AG04450 (cell line): ENCODE results near the gene PERP. TPM values are rescaled to one million over a fixed set of nuclear protein-coding genes. Genes with fewer than 3 reads are reported as not detected.

ENCODE experiments used
- CTCF ChIA-PET: fragments of 300-600, 350-600 bp; formaldehyde crosslinking; extraction: SDS; loops from one replicate; lab custom pipeline; 2022; ENCODE audit warnings: antibody characterized with exemption, inconsistent platforms; lab: Charles Lee
- POLR2A ChIA-PET: fragments of 350-600 bp; formaldehyde crosslinking; extraction: SDS; loops from one replicate; lab custom pipeline; 2021; ENCODE audit warnings: antibody characterized with exemption, inconsistent platforms; lab: Yijun Ruan, JAX
- DNase-seq: peaks from one replicate; pipeline ENCODE4 v3.0.0-alpha.2; 2011; ENCODE audit warnings: low read depth, low spot score
- H3K27ac ChIP-seq: one replicate; pipeline ENCODE4 v1.5.1; 2012; ENCODE audit warnings: low read depth, low read length, control low read depth
- H3K27me3 ChIP-seq: one replicate; pipeline ENCODE4 v1.6.0; 2012; ENCODE audit warnings: low read length; ENCODE audit not compliant: control insufficient read depth, insufficient read depth
- H3K4me3 ChIP-seq: 2 replicates; pipeline ENCODE4 v1.5.1; 2011; ENCODE audit warnings: mild to moderate bottlenecking, low read depth, low read length, control low read depth
- H3K9me3 ChIP-seq: 2 replicates; pipeline ENCODE4 v1.5.1; 2012; ENCODE audit warnings: low read length; ENCODE audit not compliant: control insufficient read depth, insufficient read depth
- polyA plus RNA-seq: library from polyadenylated mRNA; depleted of rRNA; stranded (reverse); fragments of >200 nt; gene quantifications from 2 replicates; pipeline ENCODE4 v1.2.3, GENCODE V29; 2011
- TF ChIP-seq, protein P1 (sequence below): IDR thresholded peaks from 2 replicates; pipeline ENCODE4 v1.5.1; 2011; ENCODE audit warnings: low read depth, low read length, control low read depth, inconsistent platforms

The PERP gene
- polyA plus RNA-seq, 1 experiment, result 47.6 TPM

DNA sequence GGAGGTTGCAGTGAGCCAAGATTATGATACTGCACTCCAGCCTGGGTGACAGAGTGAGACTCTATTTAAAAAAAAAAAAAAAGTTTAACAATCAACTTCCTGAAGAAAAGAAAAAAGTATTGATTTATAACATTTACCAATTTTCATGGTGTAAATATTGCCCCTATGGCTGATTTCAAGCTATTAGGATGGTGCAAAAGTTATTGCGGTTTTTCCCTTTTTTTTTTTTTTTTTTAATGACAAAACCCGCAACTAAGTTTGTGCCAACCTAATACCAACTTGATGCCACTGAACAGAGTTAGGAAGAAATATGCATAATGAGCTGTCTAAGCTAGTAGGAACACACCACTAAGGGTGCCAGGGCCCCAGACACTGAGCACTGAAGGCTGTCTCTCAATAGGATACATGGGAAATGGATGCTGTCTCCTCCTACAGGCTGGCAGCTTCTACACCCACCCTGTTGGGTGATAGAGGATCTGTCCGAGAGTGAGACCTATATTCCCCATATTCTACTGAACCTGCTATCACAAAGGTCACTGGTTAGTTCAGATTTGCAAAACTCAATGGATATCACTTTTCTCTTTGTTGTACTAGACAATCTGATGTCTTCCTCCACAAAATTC lies 6.5 kb upstream of the PERP start:
- H3K4me3 ChIP-seq, result no peak overlapping the region
- no peak overlapping the region for H3K27ac ChIP-seq
- CTCF ChIA-PET, result interaction anchor here (0.6 to 10.5 kb wide), 7 partner anchors 109 to 880 kb away, joined by 3 to 98 read pairs (median 4); no protein-coding TSS in a partner anchor
- DNase-seq, result no peak
- H3K27me3 ChIP-seq, result peaks cover 23% of the 10 kb centered on the region
- POLR2A ChIA-PET, result no interaction called here
- TF ChIP-seq, protein P1, sequence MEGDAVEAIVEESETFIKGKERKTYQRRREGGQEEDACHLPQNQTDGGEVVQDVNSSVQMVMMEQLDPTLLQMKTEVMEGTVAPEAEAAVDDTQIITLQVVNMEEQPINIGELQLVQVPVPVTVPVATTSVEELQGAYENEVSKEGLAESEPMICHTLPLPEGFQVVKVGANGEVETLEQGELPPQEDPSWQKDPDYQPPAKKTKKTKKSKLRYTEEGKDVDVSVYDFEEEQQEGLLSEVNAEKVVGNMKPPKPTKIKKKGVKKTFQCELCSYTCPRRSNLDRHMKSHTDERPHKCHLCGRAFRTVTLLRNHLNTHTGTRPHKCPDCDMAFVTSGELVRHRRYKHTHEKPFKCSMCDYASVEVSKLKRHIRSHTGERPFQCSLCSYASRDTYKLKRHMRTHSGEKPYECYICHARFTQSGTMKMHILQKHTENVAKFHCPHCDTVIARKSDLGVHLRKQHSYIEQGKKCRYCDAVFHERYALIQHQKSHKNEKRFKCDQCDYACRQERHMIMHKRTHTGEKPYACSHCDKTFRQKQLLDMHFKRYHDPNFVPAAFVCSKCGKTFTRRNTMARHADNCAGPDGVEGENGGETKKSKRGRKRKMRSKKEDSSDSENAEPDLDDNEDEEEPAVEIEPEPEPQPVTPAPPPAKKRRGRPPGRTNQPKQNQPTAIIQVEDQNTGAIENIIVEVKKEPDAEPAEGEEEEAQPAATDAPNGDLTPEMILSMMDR, result no peak
- H3K9me3 ChIP-seq, result no peaks in the 10 kb centered on the region

DNA sequence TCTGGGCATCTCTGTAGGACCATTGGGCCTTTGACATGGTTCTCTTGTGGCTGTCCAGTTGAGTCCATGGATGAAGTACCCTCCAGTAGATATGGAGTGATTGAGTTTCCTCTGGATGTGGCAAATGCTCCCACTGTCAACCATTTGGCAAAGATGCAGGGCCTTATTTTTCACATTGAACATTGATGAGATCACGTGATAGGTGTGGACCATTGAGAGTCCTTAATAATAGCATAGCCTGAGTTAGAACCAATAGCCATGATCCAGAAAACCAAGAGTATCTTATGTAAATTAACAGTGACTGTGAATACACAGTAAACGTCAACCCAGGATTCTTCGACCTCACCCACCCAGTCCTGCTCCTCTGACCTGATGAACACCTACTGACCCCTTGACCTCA lies 3.0 kb upstream of the PERP start:
- Histone ChIP-seq H3K4me3 (no peak overlapping the region), H3K27ac (no peak overlapping the region), H3K27me3 (peaks cover 26% of the 10 kb centered on the region), H3K9me3 (no peaks in the 10 kb centered on the region)
- TF ChIP-seq, protein P1, result no peak
- DNase-seq, result no peak
- ChIA-PET POLR2A (no interaction called here), CTCF (interaction anchor here (1.8 to 3.1 kb wide), 2 partner anchors 105 to 300 kb away, joined by 6 to 250 read pairs; no protein-coding TSS in a partner anchor)

- DNase-seq, result peak; percentile 13
- Histone ChIP-seq H3K4me3 (no peak overlapping the region), H3K27ac (no peak overlapping the region), H3K9me3 (no peaks in the 10 kb centered on the region), H3K27me3 (peaks cover 18% of the 10 kb centered on the region)
- CTCF ChIA-PET, result interaction anchor here (0.7 to 3.1 kb wide), 15 partner anchors 12 to 412 kb away, joined by 3 to 250 read pairs (median 4); no protein-coding TSS in a partner anchor
- TF ChIP-seq, protein P1, result peak; percentile 98
- POLR2A ChIA-PET, result no interaction called here
Observed at GRCh38 chr6:138109042-138109997, 2.1 kb upstream of the PERP start.

- Histone ChIP-seq H3K27me3 (peaks cover 15% of the 10 kb centered on the region), H3K9me3 (no peaks in the 10 kb centered on the region), H3K4me3 (peak overlapping the region; percentile 65), H3K27ac (no peak overlapping the region)
- POLR2A ChIA-PET, result no interaction called here
- TF ChIP-seq, protein P1, result no peak
- CTCF ChIA-PET, result interaction anchor here (0.6 to 3.1 kb wide), 11 partner anchors 10 to 403 kb away, joined by 3 to 250 read pairs (median 5); no protein-coding TSS in a partner anchor
- no peak for DNase-seq
Observed at GRCh38 chr6:138107752-138108592, 753 bp upstream of the PERP start.
